ENCODE measurements around the gene DBNDD2.
A peak's percentile ranks its signal among the peaks of the same experiment; 100 is the strongest.

Gene DBNDD2

DNA sequence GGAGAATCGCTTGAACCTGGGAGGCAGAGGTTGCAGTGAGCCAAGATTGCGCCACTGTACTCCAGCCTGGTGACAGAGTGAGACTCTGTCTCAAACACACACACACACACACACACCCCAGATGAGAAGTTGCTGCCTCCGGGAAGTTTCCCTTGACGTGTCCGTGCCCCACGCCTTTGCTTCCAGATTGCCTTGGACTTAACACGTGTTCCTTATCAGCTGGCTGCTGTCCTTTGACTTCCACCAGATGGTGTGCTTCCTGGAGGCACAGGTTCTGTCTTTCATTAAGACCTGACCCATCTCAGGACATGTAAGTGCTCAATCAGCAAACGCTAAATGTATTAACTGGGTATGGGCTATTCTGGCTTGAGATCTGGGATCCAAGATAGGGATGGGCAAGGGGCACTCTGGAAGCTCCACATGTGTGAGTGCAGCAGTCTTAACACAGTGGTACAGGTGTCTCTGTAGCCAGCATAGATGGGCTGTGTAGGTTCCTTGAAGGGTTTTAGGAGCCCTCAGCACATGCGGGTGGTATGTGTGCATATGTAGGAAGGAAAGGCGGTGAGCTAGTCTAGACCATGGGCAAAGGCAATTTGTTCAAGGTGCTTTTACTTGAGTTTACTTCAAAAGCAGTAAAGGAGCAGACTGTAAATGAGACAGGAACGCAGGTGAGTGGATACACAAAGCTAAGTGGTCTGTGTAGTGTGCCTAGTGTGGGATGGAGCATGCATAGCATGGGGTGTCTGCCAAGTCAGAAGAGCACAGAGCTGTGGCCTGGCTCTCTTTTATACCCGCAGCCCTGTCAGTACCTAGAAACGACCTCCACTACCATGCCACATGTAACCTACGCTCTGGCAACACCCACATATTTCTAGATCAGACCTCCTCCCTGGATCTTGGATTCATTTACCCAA, 19.4 kb downstream of the DBNDD2 start:
- no peaks in the 10 kb centered on the region for H3K9me3 ChIP-seq (ENCODE audit: control insufficient read depth, low read length)
- no peaks in the 10 kb centered on the region for H3K36me3 ChIP-seq (ENCODE audit: control insufficient read depth, insufficient read depth, low read length)
- H3K4me1 ChIP-seq (ENCODE audit: control insufficient read depth, insufficient read depth, low read length): peaks cover 10% of the 10 kb centered on the region
- H3K4me3 ChIP-seq (ENCODE audit: low read length): no peak overlapping the region
- no peaks in the 10 kb centered on the region for H3K27me3 ChIP-seq (ENCODE audit: control insufficient read depth, insufficient read depth, low read length)
- H3K9ac ChIP-seq (ENCODE audit: low read length): no peak overlapping the region

DNA sequence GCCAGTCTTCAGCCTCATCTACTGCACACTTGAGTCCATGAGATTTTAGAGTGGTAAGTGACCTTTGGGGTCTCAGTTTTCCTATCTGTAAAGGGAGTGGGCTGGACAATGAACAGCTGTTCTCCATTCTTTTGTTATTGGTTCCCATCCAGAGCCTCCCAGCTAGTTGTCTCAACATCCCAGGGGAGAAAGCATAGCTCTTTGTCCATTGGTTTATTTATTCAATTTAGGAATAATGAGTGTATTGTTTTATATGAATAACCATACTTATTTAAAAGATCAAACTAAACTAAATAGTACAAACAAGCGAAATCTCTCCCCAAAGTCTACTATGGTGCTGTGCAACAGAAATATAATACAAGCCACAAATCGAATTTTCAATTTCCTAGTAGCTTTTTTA, 21.5 kb downstream of the DBNDD2 start:
- H3K36me3 ChIP-seq (ENCODE audit: control insufficient read depth, insufficient read depth, low read length): no peaks in the 10 kb centered on the region
- H3K27me3 ChIP-seq (ENCODE audit: control insufficient read depth, insufficient read depth, low read length): no peaks in the 10 kb centered on the region
- H3K4me1 ChIP-seq (ENCODE audit: control insufficient read depth, insufficient read depth, low read length): peaks cover 10% of the 10 kb centered on the region
- H3K9ac ChIP-seq (ENCODE audit: low read length): no peak overlapping the region
- no peak overlapping the region for H3K4me3 ChIP-seq (ENCODE audit: low read length)
- no peaks in the 10 kb centered on the region for H3K9me3 ChIP-seq (ENCODE audit: control insufficient read depth, low read length)

DNA sequence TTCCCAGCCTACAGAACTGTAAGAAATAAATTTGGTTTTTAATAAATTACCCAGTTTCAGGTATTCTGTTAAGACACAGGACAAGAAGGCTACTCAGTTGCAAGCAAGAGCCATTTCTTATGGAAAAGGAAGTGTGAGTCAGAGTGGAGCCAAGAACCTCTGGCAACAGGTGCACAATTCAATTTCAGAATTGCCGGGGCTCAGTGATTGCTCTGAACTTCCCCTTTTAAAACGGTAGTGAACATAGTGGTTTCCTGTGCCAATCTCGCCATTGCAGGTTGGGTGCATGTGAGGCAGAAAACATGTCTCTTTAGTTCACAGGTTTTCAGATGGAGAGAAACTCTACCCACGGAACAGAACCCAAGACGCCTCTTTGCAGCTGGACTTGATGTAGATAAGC, 24.2 kb downstream of the DBNDD2 start:
- H3K9me3 ChIP-seq (ENCODE audit: control insufficient read depth, low read length): no peaks in the 10 kb centered on the region
- H3K4me3 ChIP-seq (ENCODE audit: low read length): no peak overlapping the region
- no peak overlapping the region for H3K9ac ChIP-seq (ENCODE audit: low read length)
- peaks cover 5% of the 10 kb centered on the region for H3K4me1 ChIP-seq (ENCODE audit: control insufficient read depth, insufficient read depth, low read length)
- no peaks in the 10 kb centered on the region for H3K36me3 ChIP-seq (ENCODE audit: control insufficient read depth, insufficient read depth, low read length)
- H3K27me3 ChIP-seq (ENCODE audit: control insufficient read depth, insufficient read depth, low read length): no peaks in the 10 kb centered on the region

DNA sequence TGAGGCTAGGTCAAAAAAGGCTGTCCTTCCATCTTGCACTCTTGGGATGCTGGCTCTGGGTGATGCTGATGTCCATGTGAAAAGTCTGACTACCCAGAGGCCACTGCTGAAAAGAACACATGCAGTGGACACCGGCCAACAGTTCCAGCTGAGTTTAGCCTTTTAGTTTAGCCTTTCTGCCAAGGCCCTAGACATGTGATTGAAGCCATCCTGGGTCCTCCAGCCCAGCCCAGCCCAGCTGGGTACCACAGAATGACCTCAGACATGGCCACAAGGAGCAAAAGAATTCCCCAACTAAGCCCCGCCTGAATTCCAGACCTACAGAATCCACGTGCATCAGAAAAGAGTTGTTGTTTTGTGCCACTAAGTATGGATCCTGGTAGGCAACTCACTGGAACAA, 25.2 kb downstream of the DBNDD2 start:
- no peak overlapping the region for H3K4me3 ChIP-seq (ENCODE audit: low read length)
- no peaks in the 10 kb centered on the region for H3K36me3 ChIP-seq (ENCODE audit: control insufficient read depth, insufficient read depth, low read length)
- H3K9ac ChIP-seq (ENCODE audit: low read length): no peak overlapping the region

DNA sequence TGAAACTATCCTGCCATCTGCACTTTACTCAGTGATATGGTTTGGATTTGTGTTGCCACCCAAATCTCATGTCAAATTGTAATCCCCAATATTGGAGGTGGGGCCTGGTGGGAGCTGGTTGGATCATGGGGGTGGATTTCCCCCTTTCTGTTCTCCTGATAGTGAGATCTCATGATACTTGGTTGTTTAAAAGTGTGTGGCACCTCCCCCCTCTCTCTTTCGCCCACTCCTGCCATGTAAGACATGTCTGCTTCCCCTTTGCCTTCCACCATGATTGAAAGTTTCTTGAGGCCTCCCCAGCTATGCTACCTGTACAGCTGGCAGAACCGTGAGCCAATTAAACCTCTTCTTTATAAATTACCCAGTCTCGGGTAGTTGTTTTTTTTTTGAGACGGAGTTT, 25.9 kb downstream of the DBNDD2 start:
- H3K27me3 ChIP-seq (ENCODE audit: control insufficient read depth, insufficient read depth, low read length): no peaks in the 10 kb centered on the region
- peaks cover 5% of the 10 kb centered on the region for H3K4me1 ChIP-seq (ENCODE audit: control insufficient read depth, insufficient read depth, low read length)
- H3K9me3 ChIP-seq (ENCODE audit: control insufficient read depth, low read length): no peaks in the 10 kb centered on the region
- H3K4me3 ChIP-seq (ENCODE audit: low read length): no peak overlapping the region
- H3K36me3 ChIP-seq (ENCODE audit: control insufficient read depth, insufficient read depth, low read length): no peaks in the 10 kb centered on the region
- no peak overlapping the region for H3K9ac ChIP-seq (ENCODE audit: low read length)

More for the DNA sequence above, 25.2 kb downstream of the DBNDD2 start:
- H3K27me3 ChIP-seq (ENCODE audit: control insufficient read depth, insufficient read depth, low read length): no peaks in the 10 kb centered on the region
- H3K4me1 ChIP-seq (ENCODE audit: control insufficient read depth, insufficient read depth, low read length): peaks cover 5% of the 10 kb centered on the region
- no peaks in the 10 kb centered on the region for H3K9me3 ChIP-seq (ENCODE audit: control insufficient read depth, low read length)

DNA sequence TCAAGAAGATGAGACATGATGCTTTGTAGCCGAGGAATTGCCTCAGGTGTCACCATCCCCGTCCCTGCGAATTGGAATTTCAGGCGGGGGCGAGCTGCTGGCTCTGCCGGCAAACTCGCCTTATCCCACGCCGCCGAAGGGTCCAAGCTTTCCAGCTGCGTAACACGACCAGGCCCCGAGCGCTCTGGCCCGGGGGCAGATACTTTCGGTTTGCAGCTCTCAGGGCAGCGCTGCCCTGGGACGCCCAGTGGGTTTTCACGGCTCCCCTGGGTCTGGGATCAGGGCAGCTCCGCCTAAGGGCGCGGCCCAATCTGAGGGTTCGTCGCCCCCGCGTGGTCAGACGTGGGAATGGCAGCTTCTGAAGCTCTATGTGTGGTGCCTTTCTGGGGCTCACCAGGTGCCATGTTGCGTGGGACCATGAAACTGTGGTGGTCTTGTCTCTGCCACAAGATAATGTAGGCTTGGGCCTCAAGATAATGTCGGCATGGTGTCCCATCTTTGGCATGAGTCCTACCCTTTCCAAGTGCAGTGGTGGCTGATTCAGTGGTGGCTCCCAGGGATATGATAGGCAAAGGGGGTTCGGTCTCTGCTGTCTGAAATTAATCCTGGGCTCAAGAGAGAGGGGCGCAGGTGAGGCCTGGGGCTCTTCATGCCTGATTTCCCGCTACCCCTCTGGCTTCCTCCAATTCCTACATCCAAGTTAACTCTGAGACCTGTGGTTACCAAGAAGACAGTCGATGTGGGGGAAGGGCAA, 28.8 kb downstream of the DBNDD2 start:
- Histone ChIP-seq H3K9ac (ENCODE audit: low read length) (peak overlapping the region; percentile 73), H3K4me1 (ENCODE audit: control insufficient read depth, insufficient read depth, low read length) (peaks cover 5% of the 10 kb centered on the region)

DNA sequence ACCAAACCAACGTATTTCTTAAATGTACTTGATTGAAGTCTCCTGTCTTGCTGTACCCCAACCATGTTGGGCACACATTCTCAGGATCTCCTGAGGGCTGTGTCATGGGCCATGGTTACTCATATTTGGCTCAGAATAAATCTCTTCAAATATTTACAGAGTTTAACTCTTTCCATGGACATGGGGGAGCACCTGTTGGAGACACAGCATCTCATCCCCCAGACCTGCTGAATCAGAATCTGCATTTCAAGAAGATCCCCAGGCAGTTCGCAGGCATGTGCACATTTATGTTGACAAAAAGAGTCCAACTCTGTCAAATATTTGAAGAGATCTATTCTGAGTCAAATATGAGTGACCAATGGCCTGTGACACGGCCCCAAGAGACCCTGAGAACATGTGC, 32.3 kb downstream of the DBNDD2 start:
- Histone ChIP-seq H3K4me3 (ENCODE audit: low read length) (no peak overlapping the region), H3K9ac (ENCODE audit: low read length) (no peak overlapping the region), H3K9me3 (ENCODE audit: control insufficient read depth, low read length) (no peaks in the 10 kb centered on the region), H3K4me1 (ENCODE audit: control insufficient read depth, insufficient read depth, low read length) (peaks cover 5% of the 10 kb centered on the region), H3K36me3 (ENCODE audit: control insufficient read depth, insufficient read depth, low read length) (no peaks in the 10 kb centered on the region), H3K27me3 (ENCODE audit: control insufficient read depth, insufficient read depth, low read length) (no peaks in the 10 kb centered on the region)

More for the DNA sequence above, 28.8 kb downstream of the DBNDD2 start:
- no peaks in the 10 kb centered on the region for H3K9me3 ChIP-seq (ENCODE audit: control insufficient read depth, low read length)
- no peaks in the 10 kb centered on the region for H3K27me3 ChIP-seq (ENCODE audit: control insufficient read depth, insufficient read depth, low read length)
- no peaks in the 10 kb centered on the region for H3K36me3 ChIP-seq (ENCODE audit: control insufficient read depth, insufficient read depth, low read length)
- H3K4me3 ChIP-seq (ENCODE audit: low read length): peak overlapping the region; percentile 64

DNA sequence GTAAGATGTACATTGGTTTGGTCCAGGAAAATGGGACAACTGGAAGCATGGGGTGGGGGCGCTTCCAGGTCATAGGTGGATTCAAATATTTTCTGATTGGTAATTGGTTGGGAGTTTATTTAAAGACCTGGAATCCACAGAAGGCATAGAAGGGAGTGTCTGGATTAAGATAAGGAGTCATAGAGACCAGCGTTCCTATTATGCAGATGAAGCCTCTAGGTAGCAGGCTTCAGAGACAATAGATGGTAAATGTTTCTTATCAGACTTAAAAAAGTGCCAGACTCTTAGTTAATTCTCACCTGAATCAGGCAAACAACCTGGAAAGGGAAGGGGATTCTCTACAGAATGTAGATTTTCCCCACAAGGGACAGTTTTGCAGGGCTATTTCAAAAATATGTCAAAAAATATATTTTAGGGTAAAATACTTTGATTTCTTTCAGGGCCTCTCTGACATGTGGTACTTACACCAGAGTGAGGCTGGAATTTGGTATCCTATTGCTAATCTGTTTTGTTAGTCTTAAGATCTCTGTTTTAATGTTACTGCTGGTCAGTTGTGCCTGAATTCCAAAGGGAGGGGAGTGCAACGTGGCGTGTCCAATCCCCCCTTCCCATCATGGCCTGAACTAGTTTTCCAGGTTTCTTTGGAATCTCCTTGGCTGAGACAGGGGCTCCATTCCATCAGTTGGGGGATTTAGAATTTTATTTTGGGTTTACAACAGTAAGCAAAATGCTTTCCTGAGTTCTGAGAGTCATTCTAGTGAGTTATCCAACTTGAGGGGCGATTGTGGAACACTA, 33.0 kb downstream of the DBNDD2 start:
- no peak overlapping the region for H3K9ac ChIP-seq (ENCODE audit: low read length)
- H3K4me3 ChIP-seq (ENCODE audit: low read length): no peak overlapping the region

DNA sequence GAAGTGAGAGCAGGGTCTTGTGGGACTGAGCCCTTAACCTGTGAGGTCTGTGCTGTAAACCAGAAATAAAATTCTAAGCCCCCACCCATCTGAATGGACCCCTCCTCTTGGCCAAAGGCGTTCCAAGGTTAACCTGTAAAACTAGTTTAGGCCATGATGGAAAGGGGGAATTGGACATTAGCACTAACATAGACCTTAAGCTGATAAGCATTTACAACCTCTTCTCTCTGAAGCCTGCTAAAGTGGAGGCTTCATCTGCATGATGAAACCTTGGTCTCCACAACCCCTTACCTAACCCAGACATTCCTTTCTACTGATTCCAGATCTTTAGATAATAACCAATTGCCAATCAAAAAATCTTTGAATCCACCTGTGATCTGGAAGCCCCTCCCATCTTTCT, 33.7 kb downstream of the DBNDD2 start:
- H3K27me3 ChIP-seq (ENCODE audit: control insufficient read depth, insufficient read depth, low read length): no peaks in the 10 kb centered on the region
- H3K9me3 ChIP-seq (ENCODE audit: control insufficient read depth, low read length): no peaks in the 10 kb centered on the region
- no peaks in the 10 kb centered on the region for H3K36me3 ChIP-seq (ENCODE audit: control insufficient read depth, insufficient read depth, low read length)
- peaks cover 5% of the 10 kb centered on the region for H3K4me1 ChIP-seq (ENCODE audit: control insufficient read depth, insufficient read depth, low read length)
- no peak overlapping the region for H3K9ac ChIP-seq (ENCODE audit: low read length)
- no peak overlapping the region for H3K4me3 ChIP-seq (ENCODE audit: low read length)

More for the DNA sequence above, 33.0 kb downstream of the DBNDD2 start:
- H3K9me3 ChIP-seq (ENCODE audit: control insufficient read depth, low read length): no peaks in the 10 kb centered on the region
- H3K36me3 ChIP-seq (ENCODE audit: control insufficient read depth, insufficient read depth, low read length): no peaks in the 10 kb centered on the region
- H3K4me1 ChIP-seq (ENCODE audit: control insufficient read depth, insufficient read depth, low read length): peaks cover 5% of the 10 kb centered on the region
- H3K27me3 ChIP-seq (ENCODE audit: control insufficient read depth, insufficient read depth, low read length): no peaks in the 10 kb centered on the region

DNA sequence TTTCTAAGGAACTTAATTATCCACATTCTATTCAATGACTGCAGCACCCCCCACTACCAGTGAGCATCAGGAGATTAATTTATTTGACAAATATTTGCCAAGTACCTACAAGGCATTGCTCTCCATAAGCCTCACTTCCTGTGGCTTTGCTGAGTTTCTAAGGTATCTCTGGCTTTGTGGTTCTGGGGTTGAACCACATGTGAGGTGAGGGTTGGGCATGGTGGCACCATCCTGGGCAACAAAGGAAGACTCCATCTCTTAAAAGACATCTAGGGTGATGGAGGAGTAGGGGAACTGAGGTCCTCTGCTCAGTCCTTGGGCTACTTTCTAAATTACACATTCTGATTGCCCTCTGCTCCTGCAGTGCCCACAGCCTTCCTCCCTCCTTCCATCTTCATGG, 36.0 kb downstream of the DBNDD2 start:
- H3K9ac ChIP-seq (ENCODE audit: low read length): no peak overlapping the region
- no peaks in the 10 kb centered on the region for H3K9me3 ChIP-seq (ENCODE audit: control insufficient read depth, low read length)
- no peak overlapping the region for H3K4me3 ChIP-seq (ENCODE audit: low read length)
- H3K4me1 ChIP-seq (ENCODE audit: control insufficient read depth, insufficient read depth, low read length): no peaks in the 10 kb centered on the region
- H3K36me3 ChIP-seq (ENCODE audit: control insufficient read depth, insufficient read depth, low read length): no peaks in the 10 kb centered on the region
- no peaks in the 10 kb centered on the region for H3K27me3 ChIP-seq (ENCODE audit: control insufficient read depth, insufficient read depth, low read length)

DNA sequence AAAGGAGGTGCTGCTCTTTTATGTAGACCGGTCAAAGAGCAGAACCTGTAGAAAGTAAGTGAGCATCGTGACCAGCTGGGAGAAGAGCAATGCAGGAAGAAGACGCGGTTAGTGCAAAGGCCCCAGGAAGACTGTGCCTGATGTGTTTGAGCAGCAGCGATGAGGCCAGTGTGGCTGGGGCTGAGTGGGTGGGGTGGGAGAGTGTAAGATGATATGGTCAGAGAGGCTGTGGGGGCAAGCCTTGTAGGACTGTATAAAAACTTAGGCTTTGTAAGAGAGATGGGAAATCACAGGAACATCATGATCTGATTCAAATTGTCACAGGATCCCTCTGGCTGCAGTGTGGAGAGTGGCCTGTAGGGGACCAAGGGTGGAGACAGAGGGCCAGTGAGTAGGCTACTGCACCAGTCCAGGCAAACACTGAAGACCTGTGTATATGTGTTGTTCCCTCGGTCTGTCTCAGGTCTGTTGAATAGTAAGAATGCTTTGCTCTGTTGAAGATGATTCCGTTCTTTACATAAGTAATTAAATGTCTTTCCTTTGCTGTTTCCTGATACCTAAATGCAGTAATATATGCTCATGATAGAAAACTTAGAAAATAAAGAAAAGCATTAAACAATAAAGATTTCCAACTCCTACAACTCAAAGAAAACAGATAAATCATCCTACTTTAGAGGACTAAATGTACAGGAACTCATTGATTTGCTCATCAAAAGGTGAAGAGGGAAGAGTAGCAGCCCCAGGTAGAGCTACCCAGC, 37.9 kb downstream of the DBNDD2 start:
- H3K4me1 ChIP-seq (ENCODE audit: control insufficient read depth, insufficient read depth, low read length): no peaks in the 10 kb centered on the region

More for the DNA sequence above, 37.9 kb downstream of the DBNDD2 start:
- no peaks in the 10 kb centered on the region for H3K36me3 ChIP-seq (ENCODE audit: control insufficient read depth, insufficient read depth, low read length)
- H3K4me3 ChIP-seq (ENCODE audit: low read length): no peak overlapping the region
- H3K27me3 ChIP-seq (ENCODE audit: control insufficient read depth, insufficient read depth, low read length): no peaks in the 10 kb centered on the region
- no peak overlapping the region for H3K9ac ChIP-seq (ENCODE audit: low read length)
- no peaks in the 10 kb centered on the region for H3K9me3 ChIP-seq (ENCODE audit: control insufficient read depth, low read length)

All from mucosa of stomach (tissue), 1 donor.